HCT116 (cell line): ENCODE results near the gene KIRREL3.

Source experiments
- EZH2 ChIP-seq: fragments of 200-600 bp; sonication (generic); IDR thresholded peaks from 2 replicates; pipeline ENCODE4 v1.6.1; 2017; ENCODE audit warnings: antibody characterized with exemption, mixed run types
- ZNF274 ChIP-seq: fragments of 200-500 bp; sonication (Bioruptor generic); IDR thresholded peaks from 2 replicates; pipeline ENCODE4 v1.6.1; 2014; ENCODE audit warnings: mild to moderate bottlenecking, low read depth, low read length, inconsistent platforms
- TF ChIP-seq, protein P1 (sequence below), 3 experiments: fragments of 200-600 bp in 1 of 3; sonication (generic) in 1 of 3; IDR thresholded peaks in 2 of 3; conservative IDR thresholded peaks in 1 of 3; 2 replicates each; pipeline ENCODE4 v1.5.1; 2012 to 2017; ENCODE audit warnings: low read depth in 2 of 3, low read length in 2 of 3, antibody characterized with exemption in 1 of 3, borderline replicate concordance in 1 of 3, control low read depth in 1 of 3, mild to moderate bottlenecking in 1 of 3, mixed read lengths in 1 of 3, mixed run types in 1 of 3, moderate library complexity in 1 of 3; ENCODE audit not compliant: insufficient read depth in 1 of 3
- TF ChIP-seq, protein P2 (sequence below): IDR thresholded peaks from 2 replicates; pipeline ENCODE4 v1.6.1; 2012
- TF ChIP-seq, protein P3 (sequence below): IDR thresholded peaks from 2 replicates; pipeline ENCODE4 v1.6.1; 2012

DNA sequence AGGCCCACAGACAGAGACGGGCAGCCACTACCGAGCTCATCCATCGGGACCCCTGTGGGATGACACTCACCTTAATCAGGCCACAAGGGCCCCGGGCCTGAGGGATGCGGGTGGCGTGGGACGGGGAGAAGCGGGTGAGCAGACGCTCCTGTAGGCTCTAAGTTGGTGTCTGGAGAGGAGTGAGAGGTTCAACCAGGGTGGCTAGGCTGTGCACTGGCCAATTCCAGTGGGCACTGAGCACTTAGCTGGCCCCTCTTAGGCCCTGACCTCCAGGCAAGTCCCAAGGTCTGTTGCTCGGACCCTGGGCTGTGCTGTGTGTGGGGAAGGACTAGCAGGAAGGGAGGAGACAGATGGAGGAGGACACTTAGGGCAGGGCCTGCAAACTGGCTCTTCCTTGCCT is 505.7 kb downstream of the KIRREL3 start:
- no peak for TF ChIP-seq EZH2
- no peak for TF ChIP-seq ZNF274
- TF ChIP-seq, protein P1, sequence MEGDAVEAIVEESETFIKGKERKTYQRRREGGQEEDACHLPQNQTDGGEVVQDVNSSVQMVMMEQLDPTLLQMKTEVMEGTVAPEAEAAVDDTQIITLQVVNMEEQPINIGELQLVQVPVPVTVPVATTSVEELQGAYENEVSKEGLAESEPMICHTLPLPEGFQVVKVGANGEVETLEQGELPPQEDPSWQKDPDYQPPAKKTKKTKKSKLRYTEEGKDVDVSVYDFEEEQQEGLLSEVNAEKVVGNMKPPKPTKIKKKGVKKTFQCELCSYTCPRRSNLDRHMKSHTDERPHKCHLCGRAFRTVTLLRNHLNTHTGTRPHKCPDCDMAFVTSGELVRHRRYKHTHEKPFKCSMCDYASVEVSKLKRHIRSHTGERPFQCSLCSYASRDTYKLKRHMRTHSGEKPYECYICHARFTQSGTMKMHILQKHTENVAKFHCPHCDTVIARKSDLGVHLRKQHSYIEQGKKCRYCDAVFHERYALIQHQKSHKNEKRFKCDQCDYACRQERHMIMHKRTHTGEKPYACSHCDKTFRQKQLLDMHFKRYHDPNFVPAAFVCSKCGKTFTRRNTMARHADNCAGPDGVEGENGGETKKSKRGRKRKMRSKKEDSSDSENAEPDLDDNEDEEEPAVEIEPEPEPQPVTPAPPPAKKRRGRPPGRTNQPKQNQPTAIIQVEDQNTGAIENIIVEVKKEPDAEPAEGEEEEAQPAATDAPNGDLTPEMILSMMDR (IDR thresholded peaks at IDR 0.05 in 2 of 3, conservative IDR thresholded peaks at IDR 0.05 in 1 of 3; ENCODE audit: borderline replicate concordance in 1 of 3, insufficient read depth in 1 of 3, low read depth in 2 of 3, low read length in 2 of 3) = no peak
- TF ChIP-seq, protein P2, sequence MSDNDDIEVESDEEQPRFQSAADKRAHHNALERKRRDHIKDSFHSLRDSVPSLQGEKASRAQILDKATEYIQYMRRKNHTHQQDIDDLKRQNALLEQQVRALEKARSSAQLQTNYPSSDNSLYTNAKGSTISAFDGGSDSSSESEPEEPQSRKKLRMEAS = no peak
- TF ChIP-seq, protein P3, sequence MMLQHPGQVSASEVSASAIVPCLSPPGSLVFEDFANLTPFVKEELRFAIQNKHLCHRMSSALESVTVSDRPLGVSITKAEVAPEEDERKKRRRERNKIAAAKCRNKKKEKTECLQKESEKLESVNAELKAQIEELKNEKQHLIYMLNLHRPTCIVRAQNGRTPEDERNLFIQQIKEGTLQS = no peak
